HG02884 (cell line): ENCODE measurements around the gene PACSIN1.
"Not testable (repeated sequence)": the region's sequence is repeated elsewhere in the genome, so short reads cannot be mapped to it uniquely, and the experiment has no call there.

Experiments used
- ATAC-seq: cut with Tn5 transposase; IDR thresholded peaks from one replicate; pipeline ENCODE4 v1.9.1; 2021; ENCODE audit warnings: mild to moderate bottlenecking, moderate library complexity; ENCODE audit not compliant: unreplicated experiment

Gene PACSIN1

GRCh38 chr6:34457742-34458735, 7.8 kb upstream of the PACSIN1 start:
- no peak for ATAC-seq

GRCh38 chr6:34459899-34460593, 5.8 kb upstream of the PACSIN1 start:
- ATAC-seq: no peak

GRCh38 chr6:34460796-34461507, 4.9 kb upstream of the PACSIN1 start:
- ATAC-seq: no peak

- no peak for ATAC-seq
These were observed 3.9 kb upstream of the PACSIN1 start for GRCh38 chr6:34462010-34462409.

- no peak for ATAC-seq
These were observed 3.3 kb upstream of the PACSIN1 start for GRCh38 chr6:34462551-34462971.

- ATAC-seq: no peak
These were observed 2.6 kb upstream of the PACSIN1 start for GRCh38 chr6:34463299-34463698.

- no peak for ATAC-seq
These were observed 2.0 kb upstream of the PACSIN1 start for GRCh38 chr6:34463849-34464248.

- no peak for ATAC-seq
These were observed 638 bp downstream of the PACSIN1 start for GRCh38 chr6:34466242-34467185.

GRCh38 chr6:34468378-34468892, 2.6 kb downstream of the PACSIN1 start:
- ATAC-seq: no peak

GRCh38 chr6:34469499-34469898, 3.6 kb downstream of the PACSIN1 start:
- no peak for ATAC-seq

GRCh38 chr6:34472425-34472824, 6.5 kb downstream of the PACSIN1 start:
- no peak for ATAC-seq

- ATAC-seq: no peak
These were observed 8.1 kb downstream of the PACSIN1 start for GRCh38 chr6:34473967-34474366.

GRCh38 chr6:34474754-34475153, 8.9 kb downstream of the PACSIN1 start:
- ATAC-seq: no peak

- ATAC-seq: no peak
These were observed 9.4 kb downstream of the PACSIN1 start for GRCh38 chr6:34475238-34475682.

- ATAC-seq: no peak
These were observed 10.0 kb downstream of the PACSIN1 start for GRCh38 chr6:34475767-34476328.

GRCh38 chr6:34476447-34476846, 10.6 kb downstream of the PACSIN1 start:
- ATAC-seq: no peak

- no peak for ATAC-seq
These were observed 11.0 kb downstream of the PACSIN1 start for GRCh38 chr6:34476921-34477320.

- no peak for ATAC-seq
These were observed 12.9 kb downstream of the PACSIN1 start for GRCh38 chr6:34478796-34479195.

GRCh38 chr6:34483781-34484180, 17.9 kb downstream of the PACSIN1 start:
- not testable (repeated sequence) for ATAC-seq

GRCh38 chr6:34484391-34484790, 18.5 kb downstream of the PACSIN1 start:
- no peak for ATAC-seq
